ENCODE results near the gene SLIT3. TPM values are rescaled to one million over a fixed set of nuclear protein-coding genes. Genes with fewer than 3 reads are reported as not detected.

SLIT3 gene
- total RNA-seq, 2 experiments from 2014 or later = 0.15 TPM; not detected in 1

DNA sequence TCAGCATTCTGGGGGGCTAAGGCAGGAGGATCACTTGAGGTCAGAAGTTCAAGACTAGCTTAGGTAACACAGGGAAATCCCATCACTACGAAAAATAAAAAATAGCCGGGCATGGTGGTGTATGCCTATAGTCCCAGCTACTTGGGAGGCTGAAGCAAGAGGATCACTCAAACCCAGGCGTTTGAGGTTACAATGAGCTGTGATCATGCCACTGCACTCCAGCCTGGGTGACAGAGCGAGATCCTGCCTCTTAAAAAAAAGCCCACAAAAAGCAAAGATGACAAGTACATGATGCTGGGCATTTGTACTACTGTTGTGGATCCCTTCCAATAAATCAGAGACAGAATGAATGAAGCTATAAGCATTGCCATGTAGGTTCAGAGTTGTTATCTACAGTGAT, 401.7 kb downstream of the SLIT3 start:
- Mint-ChIP-seq H3K36me3 (ENCODE audit: low read depth) (no peaks in the 10 kb centered on the region), H3K27ac (no peak overlapping the region), H3K4me1 (peaks cover 5% of the 10 kb centered on the region), H3K4me3 (no peak overlapping the region), H3K9me3 (no peaks in the 10 kb centered on the region), H3K27me3 (peaks cover 7% of the 10 kb centered on the region)
- POLR2A ChIA-PET = no interaction called here
- CTCF ChIA-PET = no interaction called here
- no peak for DNase-seq

DNA sequence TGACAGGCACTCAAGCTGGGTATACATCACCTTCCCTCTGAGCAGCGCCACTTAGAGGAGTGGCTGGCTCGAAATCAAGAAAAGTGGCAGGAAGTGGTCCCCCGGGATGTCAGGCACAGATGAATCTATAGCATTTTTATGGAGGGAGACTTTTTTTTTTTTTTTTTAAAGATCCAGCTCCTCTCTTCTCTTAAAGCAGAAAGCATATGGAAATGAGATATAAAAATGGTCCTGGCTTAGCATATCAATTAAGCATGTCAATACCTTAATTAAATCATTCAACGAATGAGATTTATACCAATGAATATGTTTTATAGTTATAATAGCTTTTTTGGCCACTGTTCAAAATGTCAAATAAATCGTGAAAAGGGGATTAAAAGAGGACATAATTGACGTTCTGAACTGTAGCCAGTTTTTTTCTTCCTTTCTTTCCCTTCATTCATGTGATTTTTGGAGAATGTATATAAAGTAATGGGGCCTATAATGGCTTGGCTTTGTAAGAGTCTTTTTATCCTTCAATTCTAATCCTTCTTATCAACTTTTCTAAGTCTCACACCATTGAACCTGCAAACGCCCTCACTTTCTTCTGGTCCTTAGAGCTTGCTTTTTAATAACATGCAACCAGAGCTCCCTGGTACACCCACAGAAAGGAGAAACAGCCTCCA, 402.6 kb downstream of the SLIT3 start:
- H3K36me3 Mint-ChIP-seq (ENCODE audit: low read depth) = no peaks in the 10 kb centered on the region
- H3K9me3 Mint-ChIP-seq = no peaks in the 10 kb centered on the region
- ChIA-PET POLR2A (no interaction called here), CTCF (interaction anchor here (1.1 kb wide), 1 partner anchor 11 kb away, joined by 4 read pairs; no protein-coding TSS in a partner anchor)
- H3K27me3 Mint-ChIP-seq = peaks cover 7% of the 10 kb centered on the region
- no peak overlapping the region for H3K27ac Mint-ChIP-seq
- peaks cover 5% of the 10 kb centered on the region for H3K4me1 Mint-ChIP-seq
- no peak for DNase-seq
- H3K4me3 Mint-ChIP-seq = no peak overlapping the region

GRCh38 chr5:168897387-168898122, 403.4 kb downstream of the SLIT3 start:
- CTCF ChIA-PET = interaction anchor here (0.6 to 1.1 kb wide), 2 partner anchors 12 to 1858 kb away, joined by 4 to 6 read pairs; no protein-coding TSS in a partner anchor

DNA sequence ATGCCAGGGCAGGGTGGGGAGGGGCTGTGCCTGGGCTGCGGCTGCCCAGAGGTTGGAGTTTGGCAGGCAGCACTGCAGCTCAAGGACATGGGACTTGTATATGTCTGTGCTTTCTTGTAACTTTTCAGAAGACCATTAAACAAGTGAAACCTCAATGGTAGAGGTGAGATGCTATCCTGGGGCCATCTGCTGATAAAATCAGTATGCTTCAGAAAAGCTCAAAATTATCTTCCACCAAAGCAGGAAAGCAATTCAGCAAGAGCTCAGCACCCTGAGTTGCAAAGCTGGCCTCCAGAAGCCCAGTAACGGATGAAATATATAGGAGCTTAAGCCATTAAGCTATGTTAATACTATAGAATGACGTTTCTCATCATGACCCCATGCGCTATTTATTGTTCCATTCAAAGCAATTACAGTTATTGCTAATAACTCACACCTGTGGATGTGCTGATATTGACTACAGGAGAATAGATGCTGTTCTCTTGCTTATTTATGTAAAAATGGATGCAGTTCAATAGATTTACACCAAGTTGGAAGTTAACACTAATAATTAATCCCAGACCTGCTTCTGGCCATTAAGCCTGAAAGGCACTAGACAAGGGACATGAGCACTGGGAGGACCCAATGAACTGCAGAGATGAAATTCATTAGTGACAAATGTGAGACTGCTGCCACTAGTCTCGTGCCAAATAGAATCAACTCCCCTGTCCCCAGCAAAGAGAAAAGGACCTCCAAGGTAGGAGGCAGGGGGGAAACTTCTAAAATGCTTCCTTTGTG, 405.5 kb downstream of the SLIT3 start:
- no peak overlapping the region for H3K27ac Mint-ChIP-seq
- no peaks in the 10 kb centered on the region for H3K9me3 Mint-ChIP-seq
- ChIA-PET CTCF (no interaction called here), POLR2A (no interaction called here)
- peaks cover 5% of the 10 kb centered on the region for H3K4me1 Mint-ChIP-seq
- no peak for DNase-seq
- H3K4me3 Mint-ChIP-seq = no peak overlapping the region
- H3K36me3 Mint-ChIP-seq (ENCODE audit: low read depth) = no peaks in the 10 kb centered on the region
- peaks cover 7% of the 10 kb centered on the region for H3K27me3 Mint-ChIP-seq

More at GRCh38 chr5:168897387-168898122, 403.4 kb downstream of the SLIT3 start:
- Mint-ChIP-seq H3K27me3 (peaks cover 7% of the 10 kb centered on the region), H3K9me3 (no peaks in the 10 kb centered on the region), H3K4me3 (no peak overlapping the region), H3K36me3 (ENCODE audit: low read depth) (no peaks in the 10 kb centered on the region), H3K27ac (no peak overlapping the region), H3K4me1 (peaks cover 5% of the 10 kb centered on the region)
- POLR2A ChIA-PET = no interaction called here
- no peak for DNase-seq

- H3K4me3 Mint-ChIP-seq = no peak overlapping the region
- peaks cover 2% of the 10 kb centered on the region for H3K4me1 Mint-ChIP-seq
- H3K27me3 Mint-ChIP-seq = peaks cover 9% of the 10 kb centered on the region
- ChIA-PET CTCF (no interaction called here), POLR2A (no interaction called here)
- DNase-seq = no peak
- H3K9me3 Mint-ChIP-seq = no peaks in the 10 kb centered on the region
- H3K27ac Mint-ChIP-seq = no peak overlapping the region
- no peaks in the 10 kb centered on the region for H3K36me3 Mint-ChIP-seq (ENCODE audit: low read depth)
Measured at GRCh38 chr5:168893283-168893682, 407.7 kb downstream of the SLIT3 start.

DNA sequence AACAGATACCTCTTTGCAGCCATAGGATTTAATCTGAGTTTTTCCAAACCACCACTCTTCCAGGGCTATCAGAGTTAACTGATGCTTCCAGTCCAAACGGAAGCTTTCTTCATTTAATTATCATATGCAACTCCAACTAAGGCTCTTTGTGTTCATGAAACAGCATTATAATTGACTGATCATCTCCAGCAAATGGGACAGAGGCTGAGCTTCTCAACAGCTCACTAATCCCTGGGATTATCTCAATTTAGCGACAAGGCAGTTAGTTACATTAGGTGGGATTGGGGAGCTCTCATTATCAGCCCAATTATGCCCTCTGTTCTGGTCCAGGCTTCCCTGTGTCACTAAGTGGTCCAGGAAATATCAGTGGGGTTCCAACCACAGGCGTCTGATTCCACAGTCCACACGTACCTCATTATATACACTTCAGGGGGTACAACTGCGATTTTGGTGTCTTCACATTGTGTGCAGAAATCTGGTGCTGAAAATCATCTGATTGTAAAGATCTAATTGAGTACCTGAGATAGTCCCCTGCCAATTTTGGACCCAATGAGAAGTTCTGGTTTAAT, 408.2 kb downstream of the SLIT3 start:
- no peak for DNase-seq
- Mint-ChIP-seq H3K27me3 (peaks cover 9% of the 10 kb centered on the region), H3K4me1 (peaks cover 2% of the 10 kb centered on the region), H3K4me3 (no peak overlapping the region), H3K36me3 (ENCODE audit: low read depth) (no peaks in the 10 kb centered on the region), H3K9me3 (no peaks in the 10 kb centered on the region), H3K27ac (no peak overlapping the region)
- ChIA-PET CTCF (no interaction called here), POLR2A (no interaction called here)

- POLR2A ChIA-PET = no interaction called here
- CTCF ChIA-PET = no interaction called here
Measured at GRCh38 chr5:168890816-168891812, 409.8 kb downstream of the SLIT3 start.

GRCh38 chr5:168889039-168889438, 411.9 kb downstream of the SLIT3 start:
- peaks cover 2% of the 10 kb centered on the region for H3K27me3 Mint-ChIP-seq
- H3K4me3 Mint-ChIP-seq = no peak overlapping the region
- no peak overlapping the region for H3K27ac Mint-ChIP-seq
- H3K36me3 Mint-ChIP-seq (ENCODE audit: low read depth) = no peaks in the 10 kb centered on the region
- DNase-seq = no peak
- H3K9me3 Mint-ChIP-seq = no peaks in the 10 kb centered on the region
- POLR2A ChIA-PET = no interaction called here
- CTCF ChIA-PET = interaction anchor here (1.8 kb wide), 1 partner anchor 13 kb away, joined by 3 read pairs; no protein-coding TSS in a partner anchor
- no peaks in the 10 kb centered on the region for H3K4me1 Mint-ChIP-seq

More at GRCh38 chr5:168890816-168891812, 409.8 kb downstream of the SLIT3 start:
- no peak overlapping the region for H3K27ac Mint-ChIP-seq
- H3K4me3 Mint-ChIP-seq = no peak overlapping the region
- H3K27me3 Mint-ChIP-seq = peaks cover 5% of the 10 kb centered on the region
- no peaks in the 10 kb centered on the region for H3K9me3 Mint-ChIP-seq
- H3K36me3 Mint-ChIP-seq (ENCODE audit: low read depth) = no peaks in the 10 kb centered on the region
- no peak for DNase-seq
- no peaks in the 10 kb centered on the region for H3K4me1 Mint-ChIP-seq

DNA sequence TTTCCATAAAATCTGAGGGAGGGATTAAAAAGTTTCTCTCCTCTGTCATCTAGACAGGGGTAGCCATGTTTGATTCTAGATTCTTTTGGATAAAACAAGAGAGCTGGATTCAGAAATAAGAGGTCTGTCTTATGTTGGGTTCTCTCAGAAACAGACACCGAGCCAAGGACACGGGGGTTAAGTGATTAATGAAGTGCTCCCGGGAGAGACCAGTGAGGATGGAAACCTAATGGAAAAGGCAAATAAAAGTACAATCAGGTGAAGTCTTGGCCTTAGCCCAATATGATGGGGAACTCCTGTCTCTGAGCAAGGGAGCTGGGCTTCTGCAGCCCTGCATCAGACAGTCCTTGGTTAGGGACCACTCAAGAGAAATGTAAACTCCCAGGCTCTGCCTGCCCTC, 413.0 kb downstream of the SLIT3 start:
- POLR2A ChIA-PET = no interaction called here
- no peaks in the 10 kb centered on the region for H3K9me3 Mint-ChIP-seq

DNA sequence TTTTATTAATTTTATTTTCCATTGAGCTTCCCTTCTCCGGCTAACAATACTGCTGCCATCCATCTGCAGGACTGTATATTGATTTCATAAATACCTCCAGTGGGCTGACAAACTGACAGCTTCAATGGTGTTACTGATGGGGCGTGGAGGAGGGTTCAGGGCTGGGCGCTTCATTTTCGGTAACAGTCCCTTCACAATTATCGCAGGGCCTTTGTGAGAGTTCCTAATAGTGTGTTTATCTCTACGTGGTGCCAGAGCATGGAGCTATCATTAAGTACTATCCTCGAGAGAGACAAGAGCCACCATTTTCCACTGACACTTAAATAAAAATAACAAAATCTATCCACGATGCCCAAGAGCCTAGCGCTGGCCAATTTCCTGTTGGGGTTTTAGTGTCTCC, 414.8 kb downstream of the SLIT3 start:
- Mint-ChIP-seq H3K27ac (no peak overlapping the region), H3K36me3 (ENCODE audit: low read depth) (no peaks in the 10 kb centered on the region), H3K27me3 (peaks cover 2% of the 10 kb centered on the region), H3K4me1 (no peaks in the 10 kb centered on the region), H3K9me3 (no peaks in the 10 kb centered on the region), H3K4me3 (no peak overlapping the region)
- DNase-seq = no peak
- ChIA-PET CTCF (no interaction called here), POLR2A (no interaction called here)

More for the DNA sequence above, 413.0 kb downstream of the SLIT3 start:
- no peak overlapping the region for H3K27ac Mint-ChIP-seq
- peaks cover 2% of the 10 kb centered on the region for H3K27me3 Mint-ChIP-seq
- DNase-seq = no peak
- H3K4me1 Mint-ChIP-seq = no peaks in the 10 kb centered on the region
- H3K4me3 Mint-ChIP-seq = no peak overlapping the region
- CTCF ChIA-PET = no interaction called here
- no peaks in the 10 kb centered on the region for H3K36me3 Mint-ChIP-seq (ENCODE audit: low read depth)

- Mint-ChIP-seq H3K27ac (no peak overlapping the region), H3K9me3 (no peaks in the 10 kb centered on the region), H3K4me1 (no peaks in the 10 kb centered on the region), H3K4me3 (no peak overlapping the region), H3K36me3 (ENCODE audit: low read depth) (no peaks in the 10 kb centered on the region), H3K27me3 (peaks cover 2% of the 10 kb centered on the region)
- POLR2A ChIA-PET = no interaction called here
- no peak for DNase-seq
- CTCF ChIA-PET = no interaction called here
Measured at GRCh38 chr5:168885324-168886120, 415.4 kb downstream of the SLIT3 start.
